GM12878 (cell line): Measurements from ENCODE around the gene BFSP1.

Experiments used
- BHLHE40 ChIP-seq, 2 experiments: fragments of 450-650 bp in 1 of 2; IDR thresholded peaks; 2 replicates each; pipeline ENCODE4 v1.6.1; 2011 to 2017; ENCODE audit warnings: low read depth in 2 of 2, borderline replicate concordance in 1 of 2, improper control_type of control experiment in 1 of 2, low read length in 1 of 2, mild to moderate bottlenecking in 1 of 2
- CHD2 ChIP-seq: IDR thresholded peaks from 2 replicates; pipeline ENCODE4 v1.6.1; 2011; ENCODE audit warnings: low read depth, low read length, improper control_type of control experiment, borderline replicate concordance
- EGR1 ChIP-seq, 2 experiments: IDR thresholded peaks; 1 replicate in 1 of 2; 2 replicates in 1 of 2; pipeline ENCODE4 v1.6.1; 2011 to 2012; ENCODE audit warnings: low read depth in 2 of 2, low read length in 2 of 2, borderline replicate concordance in 1 of 2, mild to moderate bottlenecking in 1 of 2, moderate library complexity in 1 of 2
- JUNB ChIP-seq: IDR thresholded peaks from 2 replicates; pipeline ENCODE4 v1.6.1; 2016; ENCODE audit warnings: antibody characterized with exemption, mild to moderate bottlenecking
- TF ChIP-seq, protein P1 (sequence below), 3 experiments: IDR thresholded peaks in 2 of 3; conservative IDR thresholded peaks in 1 of 3; 2 replicates each; pipeline ENCODE4 v1.5.1; 2011; ENCODE audit warnings: low read depth in 3 of 3, low read length in 3 of 3, mild to moderate bottlenecking in 3 of 3, control low read depth in 2 of 3, moderate library complexity in 2 of 3, inconsistent platforms in 1 of 3, mixed read lengths in 1 of 3; ENCODE audit not compliant: control insufficient read depth in 2 of 3, insufficient read depth in 1 of 3; ENCODE audit errors: extremely low read depth in 1 of 3

DNA sequence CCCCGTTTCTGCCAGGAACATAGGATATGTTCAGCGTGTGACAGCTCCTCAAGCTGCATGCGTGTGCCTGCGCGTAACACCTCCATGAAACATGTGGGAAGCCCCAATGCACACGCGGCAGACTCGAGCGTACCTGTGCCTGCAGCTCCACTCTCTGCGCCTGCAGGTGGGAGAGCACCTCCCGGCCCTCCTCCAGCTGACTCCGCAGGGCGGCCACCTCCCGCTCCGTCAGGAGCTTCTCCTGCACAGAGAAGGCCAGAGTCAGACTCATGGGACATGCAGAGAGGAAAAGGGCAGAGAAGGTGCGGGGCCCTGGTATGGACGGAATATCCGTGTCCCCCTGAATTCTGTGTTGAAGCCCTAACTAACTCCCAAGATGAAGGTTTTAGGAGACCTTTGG lies 22.4 kb downstream of the BFSP1 start:
- no peak for TF ChIP-seq BHLHE40 (IDR thresholded peaks at IDR 0.05; ENCODE audit: borderline replicate concordance in 1 of 2, low read depth in 2 of 2, low read length in 1 of 2)
- TF ChIP-seq EGR1 (IDR thresholded peaks at IDR 0.05; ENCODE audit: borderline replicate concordance in 1 of 2, low read depth in 2 of 2, low read length in 2 of 2), result no peak
- no peak for TF ChIP-seq JUNB
- TF ChIP-seq, protein P1, sequence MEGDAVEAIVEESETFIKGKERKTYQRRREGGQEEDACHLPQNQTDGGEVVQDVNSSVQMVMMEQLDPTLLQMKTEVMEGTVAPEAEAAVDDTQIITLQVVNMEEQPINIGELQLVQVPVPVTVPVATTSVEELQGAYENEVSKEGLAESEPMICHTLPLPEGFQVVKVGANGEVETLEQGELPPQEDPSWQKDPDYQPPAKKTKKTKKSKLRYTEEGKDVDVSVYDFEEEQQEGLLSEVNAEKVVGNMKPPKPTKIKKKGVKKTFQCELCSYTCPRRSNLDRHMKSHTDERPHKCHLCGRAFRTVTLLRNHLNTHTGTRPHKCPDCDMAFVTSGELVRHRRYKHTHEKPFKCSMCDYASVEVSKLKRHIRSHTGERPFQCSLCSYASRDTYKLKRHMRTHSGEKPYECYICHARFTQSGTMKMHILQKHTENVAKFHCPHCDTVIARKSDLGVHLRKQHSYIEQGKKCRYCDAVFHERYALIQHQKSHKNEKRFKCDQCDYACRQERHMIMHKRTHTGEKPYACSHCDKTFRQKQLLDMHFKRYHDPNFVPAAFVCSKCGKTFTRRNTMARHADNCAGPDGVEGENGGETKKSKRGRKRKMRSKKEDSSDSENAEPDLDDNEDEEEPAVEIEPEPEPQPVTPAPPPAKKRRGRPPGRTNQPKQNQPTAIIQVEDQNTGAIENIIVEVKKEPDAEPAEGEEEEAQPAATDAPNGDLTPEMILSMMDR (IDR thresholded peaks at IDR 0.05 in 2 of 3, conservative IDR thresholded peaks at IDR 0.05 in 1 of 3; ENCODE audit: control insufficient read depth in 2 of 3, extremely low read depth in 1 of 3, insufficient read depth in 1 of 3, low read depth in 3 of 3, low read length in 3 of 3), result no peak
- TF ChIP-seq CHD2, result no peak
